Activated T-helper 9 cell treated with anti-CD3 and anti-CD28 coated beads, Interleukin-2, amount 50 U/mL, for 16 hours (primary cell): ENCODE data around the gene NT5C3B.
"Not testable (repeated sequence)": the region's sequence is repeated elsewhere in the genome, so short reads cannot be mapped to it uniquely, and the experiment has no call there.

Source experiments
- DNase-seq: peaks from one replicate; pipeline ENCODE4 v3.0.0-alpha.2; 2020; ENCODE audit warnings: low read depth

The NT5C3B gene

GRCh38 chr17:41784207-41784744, 51.8 kb downstream of the NT5C3B start:
- no peak for DNase-seq

GRCh38 chr17:41782142-41782541, 53.9 kb downstream of the NT5C3B start:
- DNase-seq, result no peak

GRCh38 chr17:41781404-41782110, 54.5 kb downstream of the NT5C3B start:
- DNase-seq, result no peak

GRCh38 chr17:41779954-41780353, 56.1 kb downstream of the NT5C3B start:
- DNase-seq, result no peak

GRCh38 chr17:41777574-41778188, 58.4 kb downstream of the NT5C3B start:
- DNase-seq, result no peak

- DNase-seq, result no peak
Observed at GRCh38 chr17:41777157-41777573, 58.9 kb downstream of the NT5C3B start.

GRCh38 chr17:41776262-41776900, 59.7 kb downstream of the NT5C3B start:
- DNase-seq, result not testable (repeated sequence)

- no peak for DNase-seq
Observed at GRCh38 chr17:41775394-41776226, 60.4 kb downstream of the NT5C3B start.
